Stimulated activated CD8-positive, alpha-beta memory T cell treated with anti-CD3 and anti-CD28 coated beads, Interleukin-4, amount 100 ng/mL, for 24 hours (primary cell): ENCODE results near the gene CNTNAP4.

Source experiments
- DNase-seq: peaks from one replicate; pipeline ENCODE4 v3.0.0-alpha.2; 2020; ENCODE audit warnings: low read depth

CNTNAP4 gene

DNA sequence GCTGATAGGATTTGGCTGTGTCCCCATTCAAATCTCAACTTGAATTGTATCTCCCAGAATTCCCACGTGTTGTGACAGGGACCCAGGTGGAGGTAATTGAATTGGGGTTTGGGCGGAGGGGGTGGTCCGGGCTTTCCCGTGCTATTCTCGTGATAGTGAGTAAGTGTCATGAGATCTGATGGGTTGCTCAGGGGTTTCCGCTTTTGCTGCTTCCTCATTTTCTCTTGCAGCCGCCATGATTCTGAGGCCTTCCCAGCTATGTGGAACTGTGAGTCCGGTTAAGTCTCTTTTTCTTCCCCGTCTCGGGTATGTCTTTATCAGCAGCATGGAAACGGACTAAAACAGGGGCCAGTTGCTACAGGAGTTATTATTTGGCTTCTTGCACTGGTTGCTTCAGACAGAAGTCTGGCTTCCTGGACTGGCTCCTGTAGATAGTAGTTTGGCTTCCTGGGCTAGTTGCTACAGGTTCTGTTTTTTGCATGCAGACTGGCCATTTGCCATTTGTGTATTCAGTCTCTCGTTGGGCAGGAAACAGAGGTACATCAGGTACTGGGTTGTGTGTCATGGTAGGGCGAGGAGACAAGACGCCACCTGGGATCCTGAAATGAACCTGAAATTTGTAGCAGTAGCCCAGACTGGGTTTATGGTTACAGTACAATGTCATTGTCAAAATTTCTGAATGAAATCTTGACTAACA is 32.6 kb downstream of the CNTNAP4 start:
- no peak for DNase-seq

DNA sequence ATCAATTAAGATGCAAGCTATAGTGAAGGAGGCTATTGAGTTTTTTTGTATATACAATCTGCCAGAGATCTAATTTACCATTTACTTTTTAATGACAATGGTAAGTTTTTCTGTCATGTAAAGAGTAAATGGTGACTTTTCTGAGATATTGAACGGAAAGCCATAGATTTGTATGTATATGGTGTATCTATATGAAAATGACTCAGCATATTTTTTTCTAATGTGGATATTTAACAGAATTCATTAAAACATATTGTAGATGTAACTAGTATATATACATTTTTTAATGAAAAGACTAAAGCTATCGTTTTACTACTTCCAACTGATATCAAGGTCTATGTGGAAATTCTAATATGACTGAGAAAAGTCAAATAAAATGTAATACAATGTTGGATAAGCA is 34.1 kb downstream of the CNTNAP4 start:
- no peak for DNase-seq

DNA sequence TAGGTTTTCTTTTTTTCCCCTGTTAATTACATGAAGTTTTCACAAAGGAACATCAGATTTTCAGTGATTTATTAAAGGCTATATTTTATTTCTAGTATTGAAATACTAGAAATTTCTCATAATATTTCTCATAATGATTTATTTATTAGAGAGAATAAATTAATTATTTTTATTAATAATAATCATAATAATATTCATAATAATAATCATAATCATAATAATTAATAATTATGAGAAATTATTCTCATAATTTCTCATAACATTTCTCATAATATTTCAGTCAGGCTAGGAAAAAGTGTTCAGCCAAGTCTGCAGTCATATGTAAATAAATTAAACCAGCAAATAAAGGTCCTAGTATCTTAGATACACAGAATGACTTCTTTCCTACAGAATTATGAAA is 41.4 kb downstream of the CNTNAP4 start:
- DNase-seq, result no peak

GRCh38 chr16:76329106-76329505 is 51.9 kb downstream of the CNTNAP4 start:
- DNase-seq, result no peak

DNA sequence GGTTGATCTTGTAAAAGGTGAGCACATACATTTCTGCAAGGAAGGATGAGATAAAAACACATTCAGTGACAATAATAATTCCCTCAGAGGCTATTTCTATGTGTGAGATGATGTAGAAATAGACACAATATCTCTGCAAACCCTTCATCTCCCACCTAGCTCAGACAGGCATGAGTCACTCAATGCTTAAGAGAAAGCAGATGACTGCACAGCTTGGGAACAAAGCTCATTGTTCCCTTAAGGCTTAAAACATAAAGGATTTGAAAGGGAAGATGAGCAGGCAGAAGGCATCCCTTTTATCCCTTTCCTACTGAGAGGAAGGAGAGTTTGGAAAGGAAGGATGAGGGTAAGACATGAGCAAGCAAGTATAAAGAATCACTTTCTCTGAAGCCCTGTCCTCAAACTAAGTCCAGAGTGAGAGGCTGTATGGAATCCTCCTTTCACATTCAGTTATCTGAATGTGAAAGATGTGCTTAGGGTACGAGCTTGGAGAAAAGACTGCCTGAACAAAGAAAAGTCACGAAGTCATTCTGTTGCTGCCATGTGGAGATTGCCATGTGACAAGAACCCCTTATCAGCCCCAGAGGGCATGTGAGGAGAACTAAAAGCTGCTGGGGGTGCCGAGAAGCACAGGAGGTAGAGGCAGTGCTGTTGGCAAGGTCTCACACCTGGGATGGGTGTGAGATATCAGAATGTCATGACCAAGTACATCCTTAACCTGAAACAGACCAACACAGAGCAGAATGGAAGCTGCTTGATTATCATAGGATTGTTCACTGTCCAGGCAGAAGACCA is 58.2 kb downstream of the CNTNAP4 start:
- no peak for DNase-seq

- DNase-seq, result no peak
Observed at GRCh38 chr16:76336112-76336511, 58.9 kb downstream of the CNTNAP4 start.

GRCh38 chr16:76338472-76338871 is 61.3 kb downstream of the CNTNAP4 start:
- no peak for DNase-seq

DNA sequence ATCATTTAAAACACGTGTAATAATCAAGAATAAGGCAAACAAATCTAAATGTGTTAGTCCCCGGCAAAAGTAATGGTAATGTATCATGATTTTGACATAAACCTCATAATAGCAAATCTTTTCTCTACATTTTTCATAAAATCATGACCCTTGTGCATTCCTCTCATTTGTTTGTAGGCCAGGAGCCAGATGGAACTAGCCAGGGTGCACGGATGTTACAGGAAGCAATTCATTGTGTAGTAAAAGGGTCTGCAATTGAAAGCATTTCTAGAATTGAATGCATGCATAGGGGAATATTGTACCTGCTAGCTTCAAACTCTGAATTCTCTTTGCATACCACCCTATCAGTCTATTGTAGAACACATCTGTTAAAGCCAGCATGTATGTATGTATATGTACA is 66.6 kb downstream of the CNTNAP4 start:
- DNase-seq, result no peak

- DNase-seq, result no peak
Observed at GRCh38 chr16:76345163-76345661, 68.0 kb downstream of the CNTNAP4 start.

GRCh38 chr16:76346210-76346609 is 69.0 kb downstream of the CNTNAP4 start:
- DNase-seq, result no peak

DNA sequence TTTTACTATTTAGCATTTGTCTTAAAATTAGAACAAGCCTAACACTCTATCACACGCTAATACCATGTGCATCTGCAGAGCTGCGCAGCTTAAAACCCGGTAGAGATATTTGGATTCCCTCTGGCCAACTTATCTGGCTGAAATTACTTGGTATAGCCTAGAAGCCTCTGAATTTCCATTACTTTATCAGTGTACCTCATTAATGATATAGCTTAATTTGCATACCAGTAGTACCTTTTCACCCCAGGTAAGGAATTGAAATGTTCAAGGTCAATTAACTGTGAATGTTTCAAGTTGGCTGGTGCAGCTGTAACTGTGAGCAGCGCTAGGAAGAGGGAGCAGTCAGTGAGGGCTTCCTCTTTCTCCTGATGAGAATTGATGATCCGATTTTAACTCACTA is 74.2 kb downstream of the CNTNAP4 start:
- no peak for DNase-seq

GRCh38 chr16:76360404-76360803 is 83.2 kb downstream of the CNTNAP4 start:
- no peak for DNase-seq

GRCh38 chr16:76370344-76370743 is 93.1 kb downstream of the CNTNAP4 start:
- DNase-seq, result no peak

- no peak for DNase-seq
Observed at GRCh38 chr16:76371441-76371840, 94.2 kb downstream of the CNTNAP4 start.

DNA sequence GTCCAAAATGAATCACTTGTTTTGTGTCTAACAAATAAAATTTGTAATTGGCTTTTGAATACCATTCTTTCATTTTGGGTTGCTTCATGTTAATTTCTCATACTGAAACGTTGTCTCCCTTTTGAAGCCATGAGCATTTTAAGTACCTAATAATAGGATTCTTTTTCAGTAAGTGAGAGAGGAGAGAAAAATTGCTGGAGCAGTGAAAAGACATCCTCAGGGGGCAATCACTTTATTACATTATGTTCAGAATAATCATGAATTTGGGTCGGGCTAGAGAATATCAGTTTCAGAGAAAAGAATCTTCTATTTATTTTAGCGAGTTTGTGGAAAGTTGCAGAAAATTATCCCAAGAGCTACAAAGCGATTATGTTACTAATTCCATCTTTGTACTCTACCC is 96.8 kb downstream of the CNTNAP4 start:
- no peak for DNase-seq

DNA sequence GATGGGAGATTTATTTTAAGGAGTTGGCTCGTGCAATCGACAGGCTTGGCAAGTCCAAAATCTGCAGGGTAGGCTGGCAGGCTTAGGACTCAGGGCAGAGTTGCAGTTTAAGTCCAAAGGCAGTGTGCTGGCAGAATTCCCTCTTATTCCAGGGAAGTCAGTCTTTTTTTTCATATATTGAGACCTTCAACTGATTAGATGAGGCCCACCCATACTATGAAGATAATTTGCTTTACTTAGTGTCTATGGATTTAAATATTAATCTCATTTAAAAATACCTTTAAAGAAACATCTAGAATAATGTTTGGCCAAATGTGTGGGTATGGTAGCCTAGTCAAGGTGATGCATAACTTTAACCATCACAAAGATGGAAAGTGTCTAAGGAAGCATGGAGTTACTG is 99.8 kb downstream of the CNTNAP4 start:
- no peak for DNase-seq

GRCh38 chr16:76378020-76378419 is 100.8 kb downstream of the CNTNAP4 start:
- no peak for DNase-seq

DNA sequence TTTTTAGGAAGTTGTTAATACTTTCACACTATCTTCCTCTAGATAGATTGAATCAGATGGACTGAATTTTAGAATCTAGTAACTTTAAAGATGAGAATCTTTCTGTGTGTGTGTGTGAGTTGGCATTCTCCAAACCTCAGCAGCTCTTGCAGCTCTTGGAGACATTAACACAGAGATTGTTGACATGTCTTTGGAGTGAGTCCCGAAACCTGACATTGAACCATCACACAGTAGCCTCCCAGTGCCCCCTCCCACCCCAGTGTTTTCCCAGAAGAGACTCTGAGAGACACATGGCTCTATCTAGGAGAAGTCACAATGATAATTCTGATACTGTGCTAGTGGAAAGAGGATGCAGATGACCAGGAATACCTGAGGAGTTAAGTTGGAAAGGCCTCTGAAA is 103.9 kb downstream of the CNTNAP4 start:
- DNase-seq, result no peak

GRCh38 chr16:76385601-76386230 is 108.5 kb downstream of the CNTNAP4 start:
- no peak for DNase-seq

DNA sequence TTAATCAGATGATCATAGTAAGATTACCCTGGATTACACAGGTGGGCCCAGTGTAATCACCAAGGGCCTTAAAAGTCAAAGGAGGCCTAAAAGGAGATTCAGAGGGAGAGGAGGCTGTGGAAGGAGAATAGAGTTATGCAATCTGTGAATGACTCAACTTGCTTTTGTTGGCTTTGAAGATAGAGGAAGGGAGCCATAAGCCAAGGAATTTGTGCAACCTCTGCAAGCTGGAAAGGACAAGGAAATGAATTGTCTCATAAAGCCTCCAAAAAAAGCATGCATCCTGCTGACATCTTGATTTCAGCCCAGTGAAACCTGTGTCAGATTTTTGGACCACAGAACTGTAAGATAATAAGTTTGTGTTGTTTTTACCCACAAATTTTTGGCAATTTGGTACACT is 109.6 kb downstream of the CNTNAP4 start:
- DNase-seq, result no peak

DNA sequence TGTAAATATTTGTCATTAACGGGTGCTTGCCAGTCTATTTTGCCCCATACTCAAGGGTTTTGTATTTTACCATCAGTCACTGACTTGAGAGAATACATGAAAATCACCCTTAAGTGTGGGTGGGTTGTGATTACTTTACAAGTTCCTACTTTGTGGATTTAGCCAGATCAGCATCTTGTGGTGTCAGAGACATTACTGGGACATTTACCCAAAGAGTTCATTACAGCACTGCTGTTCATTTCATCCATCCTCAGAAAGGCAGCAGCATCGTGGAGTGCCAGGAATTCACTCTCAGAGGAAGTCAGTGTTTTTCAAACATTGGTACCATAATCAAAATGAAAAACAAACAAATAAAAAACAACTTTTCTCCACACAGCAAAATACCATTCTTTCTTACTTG is 110.8 kb downstream of the CNTNAP4 start:
- DNase-seq, result no peak

GRCh38 chr16:76389126-76389525 is 111.9 kb downstream of the CNTNAP4 start:
- DNase-seq, result no peak

DNA sequence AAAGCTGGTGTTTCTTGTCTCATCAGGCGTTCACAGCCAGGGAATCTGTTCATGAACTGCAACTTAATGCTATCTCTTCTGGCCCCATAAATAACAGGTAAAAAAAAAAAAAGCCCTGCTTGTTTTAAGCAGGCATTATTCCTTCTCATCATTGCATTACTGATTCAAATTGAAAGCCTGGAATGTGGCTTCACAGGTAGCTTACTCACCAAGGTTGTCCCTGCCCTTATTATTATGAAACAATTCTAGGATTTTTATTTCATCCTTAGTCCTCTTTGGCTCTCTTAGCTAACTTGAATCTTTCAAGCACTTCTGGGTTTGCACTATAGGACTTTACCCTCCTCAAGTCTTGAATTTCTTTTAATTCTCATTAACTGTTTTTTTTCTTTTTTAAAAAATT is 113.3 kb downstream of the CNTNAP4 start:
- DNase-seq, result no peak
